H9 (cell line): Measurements from ENCODE around the gene C1orf74. TPM values are rescaled to one million over a fixed set of nuclear protein-coding genes. Genes with fewer than 3 reads are reported as not detected.

Experiments
- DNase-seq: peaks from one replicate; pipeline ENCODE4 v3.0.0-alpha.2; 2017
- H2AFZ ChIP-seq: one replicate; pipeline ENCODE4 v1.6.1; 2013; ENCODE audit warnings: mild to moderate bottlenecking, low read length, control low read depth, moderate library complexity
- H2AK5ac ChIP-seq: 2 replicates; pipeline ENCODE4 v1.6.1; 2013; ENCODE audit warnings: low read length, control low read depth, mixed read lengths; ENCODE audit not compliant: insufficient read length
- H2BK120ac ChIP-seq: one replicate; pipeline ENCODE4 v1.6.1; 2013; ENCODE audit warnings: low read depth, mild to moderate bottlenecking, low read length, control low read depth, inconsistent platforms; ENCODE audit not compliant: poor library complexity, severe bottlenecking
- H2BK12ac ChIP-seq: 2 replicates; pipeline ENCODE4 v1.6.1; 2013; ENCODE audit warnings: low read length, control low read depth, mixed read lengths, low read depth; ENCODE audit not compliant: insufficient read length
- H2BK15ac ChIP-seq: 2 replicates; pipeline ENCODE4 v1.6.1; 2013; ENCODE audit warnings: low read depth, low read length, control low read depth
- H2BK20ac ChIP-seq: one replicate; pipeline ENCODE4 v1.6.1; 2013; ENCODE audit warnings: low read depth, mild to moderate bottlenecking, low read length, control low read depth, inconsistent platforms; ENCODE audit not compliant: poor library complexity, severe bottlenecking
- H2BK5ac ChIP-seq: 2 replicates; pipeline ENCODE4 v1.6.1; 2013; ENCODE audit warnings: low read length, control low read depth, mixed read lengths; ENCODE audit not compliant: insufficient read length
- H3K14ac ChIP-seq: 2 replicates; pipeline ENCODE4 v1.6.1; 2013; ENCODE audit warnings: low read length, control low read depth; ENCODE audit not compliant: insufficient read depth
- H3K18ac ChIP-seq: 2 replicates; pipeline ENCODE4 v1.6.1; 2013; ENCODE audit warnings: low read depth, mild to moderate bottlenecking, mixed read lengths, low read length, control low read depth; ENCODE audit not compliant: insufficient read length
- H3K23ac ChIP-seq: 2 replicates; pipeline ENCODE4 v1.6.1; 2013; ENCODE audit warnings: low read length, control low read depth, mixed read lengths, low read depth; ENCODE audit not compliant: insufficient read length
- H3K23me2 ChIP-seq: 2 replicates; pipeline ENCODE4 v1.6.1; 2013; ENCODE audit warnings: low read depth, mild to moderate bottlenecking, mixed read lengths, low read length, control low read depth; ENCODE audit not compliant: insufficient read length, poor library complexity, severe bottlenecking
- H3K27ac ChIP-seq: 2 replicates; pipeline ENCODE4 v1.5.1; 2013; ENCODE audit warnings: low read length, control low read depth, mixed read lengths, low read depth; ENCODE audit not compliant: insufficient read length
- H3K27me3 ChIP-seq: 2 replicates; pipeline ENCODE4 v1.6.1; 2013; ENCODE audit warnings: low read length, control low read depth, inconsistent platforms; ENCODE audit not compliant: insufficient read depth
- H3K4ac ChIP-seq: 2 replicates; pipeline ENCODE4 v1.6.1; 2013; ENCODE audit warnings: low read depth, mild to moderate bottlenecking, control low read depth, inconsistent platforms, low read length, moderate library complexity
- H3K4me1 ChIP-seq: 2 replicates; pipeline ENCODE4 v1.6.1; 2013; ENCODE audit warnings: low read length, control low read depth, inconsistent platforms; ENCODE audit not compliant: insufficient read depth
- H3K4me2 ChIP-seq: 2 replicates; pipeline ENCODE4 v1.6.1; 2013; ENCODE audit warnings: low read length, control low read depth, mixed read lengths; ENCODE audit not compliant: insufficient read length, insufficient read depth
- H3K56ac ChIP-seq: 2 replicates; pipeline ENCODE4 v1.6.1; 2013; ENCODE audit warnings: low read depth, mild to moderate bottlenecking, mixed read lengths, low read length, control low read depth; ENCODE audit not compliant: insufficient read length
- H3K79me1 ChIP-seq: 2 replicates; pipeline ENCODE4 v1.6.1; 2013; ENCODE audit warnings: low read depth, mild to moderate bottlenecking, moderate library complexity, low read length, control low read depth, inconsistent platforms; ENCODE audit not compliant: insufficient read depth, poor library complexity, severe bottlenecking
- H3K79me2 ChIP-seq: 2 replicates; pipeline ENCODE4 v1.6.1; 2013; ENCODE audit warnings: low read length, control low read depth, inconsistent platforms; ENCODE audit not compliant: insufficient read depth
- H3K9ac ChIP-seq: 2 replicates; pipeline ENCODE4 v1.6.1; 2013; ENCODE audit warnings: low read length, control low read depth, mixed read lengths; ENCODE audit not compliant: insufficient read length; ENCODE audit errors: extremely low read depth
- H3K9me3 ChIP-seq: one replicate; pipeline ENCODE4 v1.6.1; 2013; ENCODE audit warnings: low read depth, low read length, inconsistent platforms; ENCODE audit not compliant: control insufficient read depth
- H3T11ph ChIP-seq: one replicate; pipeline ENCODE4 v1.6.1; 2013; ENCODE audit warnings: mild to moderate bottlenecking, low read length, control low read depth, inconsistent platforms
- H4K20me1 ChIP-seq: one replicate; pipeline ENCODE4 v1.6.1; 2013; ENCODE audit not compliant: control insufficient read depth, insufficient read length, insufficient read depth
- H4K5ac ChIP-seq: 2 replicates; pipeline ENCODE4 v1.6.1; 2013; ENCODE audit warnings: low read depth, mild to moderate bottlenecking, mixed read lengths, low read length, control low read depth; ENCODE audit not compliant: insufficient read length
- H4K8ac ChIP-seq: replicated peaks from 2 replicates; pipeline ENCODE4 v1.6.1; 2013; ENCODE audit warnings: low read length, control low read depth, mixed read lengths, low read depth; ENCODE audit not compliant: insufficient read length
- H4K91ac ChIP-seq: 2 replicates; pipeline ENCODE4 v1.6.1; 2013; ENCODE audit warnings: low read depth, mild to moderate bottlenecking, moderate library complexity, mixed read lengths, low read length, control low read depth; ENCODE audit not compliant: insufficient read length
- H3K27ac Mint-ChIP-seq, 3 experiments: 2 replicates in 2 of 3; 3 replicates in 1 of 3; pipeline ENCODE4 v1.8.0; 2020 to 2021; ENCODE audit warnings: mixed read lengths in 3 of 3, mild to moderate bottlenecking in 1 of 3, moderate library complexity in 1 of 3
- H3K27me3 Mint-ChIP-seq: 2 replicates; pipeline ENCODE4 v1.8.0; 2021; ENCODE audit warnings: low read depth, mild to moderate bottlenecking, moderate library complexity, mixed read lengths
- H3K36me3 Mint-ChIP-seq, 3 experiments: 2 replicates in 2 of 3; 3 replicates in 1 of 3; pipeline ENCODE4 v1.8.0; 2020 to 2021; ENCODE audit warnings: low read depth in 3 of 3, mixed read lengths in 3 of 3; ENCODE audit not compliant: insufficient read depth in 1 of 3
- H3K4me1 Mint-ChIP-seq, 2 experiments: 2 replicates each; pipeline ENCODE4 v1.8.0; 2020; ENCODE audit warnings: mixed read lengths in 2 of 2
- H3K4me3 Mint-ChIP-seq, 2 experiments: 2 replicates in 1 of 2; 3 replicates in 1 of 2; pipeline ENCODE4 v1.8.0; 2020 to 2021; ENCODE audit warnings: mild to moderate bottlenecking in 2 of 2, mixed read lengths in 2 of 2, moderate library complexity in 1 of 2
- H3K9me3 Mint-ChIP-seq, 2 experiments: 2 replicates in 1 of 2; 3 replicates in 1 of 2; pipeline ENCODE4 v1.8.0; 2020; ENCODE audit warnings: mild to moderate bottlenecking in 2 of 2, mixed read lengths in 2 of 2, moderate library complexity in 1 of 2
- WGBS: extraction: QIAGEN DNeasy Blood & Tissue Kit; methylation state at CpG from one replicate; pipeline ENCODE4 v1.1.7; 2013; ENCODE audit warnings: missing lambda C conversion rate, low lambda C conversion rate, mixed read lengths; ENCODE audit not compliant: insufficient read length; ENCODE audit errors: extremely low coverage; 5-methylcytosine and 5-hydroxymethylcytosine counted together
- total RNA-seq: library from RNA; stranded (reverse); gene quantifications from 2 replicates; pipeline ENCODE4 v1.2.1, GENCODE V29; 2021
- TF ChIP-seq, protein P1 (sequence below): fragments of 200-600 bp; sonication (generic); conservative IDR thresholded peaks from 3 replicates; pipeline ENCODE4 v1.8.0; 2021; ENCODE audit warnings: antibody characterized with exemption, mild to moderate bottlenecking

The C1orf74 gene
- total RNA-seq, 1 experiment from 2014 or later = 2.4 TPM

DNA sequence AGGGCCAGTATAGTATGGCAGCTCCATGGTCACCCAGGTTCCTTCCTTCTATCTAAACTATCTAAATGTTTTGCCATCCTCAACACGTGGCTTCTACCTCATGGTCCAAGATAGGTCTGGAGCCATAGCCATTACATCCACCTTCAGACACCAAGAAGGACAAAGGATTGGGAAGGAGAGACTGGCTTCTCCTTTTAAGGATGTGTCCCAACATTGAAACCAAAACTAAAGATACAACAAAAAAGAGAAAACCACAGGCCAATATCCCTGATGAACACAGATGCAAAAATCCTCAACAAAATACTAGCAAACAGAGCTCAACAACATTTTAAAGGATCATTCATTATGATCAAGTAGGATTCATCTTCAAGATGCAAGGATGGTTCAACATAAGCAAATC lies 54.9 kb downstream of the C1orf74 start:
- H3T11ph ChIP-seq = no peak overlapping the region
- no peak overlapping the region for H2BK12ac ChIP-seq
- H2BK15ac ChIP-seq = no peak overlapping the region
- no peak overlapping the region for H3K4me2 ChIP-seq
- WGBS = no CpG with 5 or more reads among the region's 1 CpG
- H4K91ac ChIP-seq = no peak overlapping the region
- no peaks in the 10 kb centered on the region for H3K4me1 ChIP-seq
- no peak overlapping the region for H3K23ac ChIP-seq
- no peak overlapping the region for H4K8ac ChIP-seq
- H2BK5ac ChIP-seq = no peak overlapping the region
- TF ChIP-seq, protein P1, sequence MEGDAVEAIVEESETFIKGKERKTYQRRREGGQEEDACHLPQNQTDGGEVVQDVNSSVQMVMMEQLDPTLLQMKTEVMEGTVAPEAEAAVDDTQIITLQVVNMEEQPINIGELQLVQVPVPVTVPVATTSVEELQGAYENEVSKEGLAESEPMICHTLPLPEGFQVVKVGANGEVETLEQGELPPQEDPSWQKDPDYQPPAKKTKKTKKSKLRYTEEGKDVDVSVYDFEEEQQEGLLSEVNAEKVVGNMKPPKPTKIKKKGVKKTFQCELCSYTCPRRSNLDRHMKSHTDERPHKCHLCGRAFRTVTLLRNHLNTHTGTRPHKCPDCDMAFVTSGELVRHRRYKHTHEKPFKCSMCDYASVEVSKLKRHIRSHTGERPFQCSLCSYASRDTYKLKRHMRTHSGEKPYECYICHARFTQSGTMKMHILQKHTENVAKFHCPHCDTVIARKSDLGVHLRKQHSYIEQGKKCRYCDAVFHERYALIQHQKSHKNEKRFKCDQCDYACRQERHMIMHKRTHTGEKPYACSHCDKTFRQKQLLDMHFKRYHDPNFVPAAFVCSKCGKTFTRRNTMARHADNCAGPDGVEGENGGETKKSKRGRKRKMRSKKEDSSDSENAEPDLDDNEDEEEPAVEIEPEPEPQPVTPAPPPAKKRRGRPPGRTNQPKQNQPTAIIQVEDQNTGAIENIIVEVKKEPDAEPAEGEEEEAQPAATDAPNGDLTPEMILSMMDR = no peak
- no peaks in the 10 kb centered on the region for H3K79me1 ChIP-seq
- H3K4me3 Mint-ChIP-seq = no peak overlapping the region
- H3K27ac ChIP-seq = no peak overlapping the region
- no peak for DNase-seq
- no peak overlapping the region for H2AFZ ChIP-seq
- no peaks in the 10 kb centered on the region for H3K23me2 ChIP-seq
- no peaks in the 10 kb centered on the region for H4K20me1 ChIP-seq
- H4K5ac ChIP-seq = no peak overlapping the region
- H2BK20ac ChIP-seq = no peak overlapping the region
- no peaks in the 10 kb centered on the region for H3K4me1 Mint-ChIP-seq
- no peaks in the 10 kb centered on the region for H3K79me2 ChIP-seq
- no peaks in the 10 kb centered on the region for H3K27me3 ChIP-seq
- H3K27ac Mint-ChIP-seq = no peak overlapping the region
- H3K36me3 Mint-ChIP-seq = no peaks in the 10 kb centered on the region
- no peak overlapping the region for H3K14ac ChIP-seq
- H3K9me3 Mint-ChIP-seq = no peaks in the 10 kb centered on the region
- H3K9me3 ChIP-seq = no peaks in the 10 kb centered on the region
- no peak overlapping the region for H2BK120ac ChIP-seq
- no peak overlapping the region for H2AK5ac ChIP-seq
- H3K27me3 Mint-ChIP-seq = peaks cover 21% of the 10 kb centered on the region
- H3K4ac ChIP-seq = no peak overlapping the region
- H3K18ac ChIP-seq = no peak overlapping the region
- no peak overlapping the region for H3K56ac ChIP-seq
- H3K9ac ChIP-seq = no peak overlapping the region

Other genes with a start within 250 kb of the C1orf74 start
- 0.20 and 0.28 TPM in 2 replicates for gene CAMK1G, start 200.8 kb downstream of the C1orf74 start, total RNA-seq
- gene LAMB3, start 132.1 kb downstream of the C1orf74 start, total RNA-seq = 0.26 and 0.28 TPM in 2 replicates
- gene G0S2, start 109.1 kb downstream of the C1orf74 start, total RNA-seq = 0.26 and 0.35 TPM in 2 replicates
- gene HSD11B1, start 79.7 kb downstream of the C1orf74 start, total RNA-seq = not detected in 2 replicates
- not detected in 2 replicates for gene TRAF3IP3, start 28.5 kb downstream of the C1orf74 start, total RNA-seq
- gene IRF6, start 21.6 kb upstream of the C1orf74 start, total RNA-seq = 7.1 and 8.9 TPM in 2 replicates
- 12.9 TPM in 2 replicates for gene UTP25, start 43.4 kb upstream of the C1orf74 start, total RNA-seq
- gene SYT14, start 153.7 kb upstream of the C1orf74 start, total RNA-seq = 8.8 and 10.3 TPM in 2 replicates